ENCODE measurements around the gene REN.

Gene REN

GRCh38 chr1:204204944-204205343 lies 38.8 kb upstream of the REN start:
- no peak overlapping the region for H3K27ac ChIP-seq
- TF ChIP-seq CTCF (conservative IDR thresholded peaks at IDR 0.05), result no peak

GRCh38 chr1:204203206-204203767 lies 37.1 kb upstream of the REN start:
- TF ChIP-seq CTCF (conservative IDR thresholded peaks at IDR 0.05), result no peak
- no peak overlapping the region for H3K27ac ChIP-seq

- TF ChIP-seq CTCF (conservative IDR thresholded peaks at IDR 0.05), result no peak
Measured at GRCh38 chr1:204202481-204202880, 36.3 kb upstream of the REN start.

GRCh38 chr1:204201348-204202040 lies 35.4 kb upstream of the REN start:
- TF ChIP-seq CTCF (conservative IDR thresholded peaks at IDR 0.05), result no peak
- no peak overlapping the region for H3K27ac ChIP-seq

More at GRCh38 chr1:204202481-204202880, 36.3 kb upstream of the REN start:
- H3K27ac ChIP-seq, result no peak overlapping the region

- no peak for TF ChIP-seq CTCF (conservative IDR thresholded peaks at IDR 0.05)
- H3K27ac ChIP-seq, result no peak overlapping the region
Measured at GRCh38 chr1:204199579-204199978, 33.4 kb upstream of the REN start.

- no peak overlapping the region for H3K27ac ChIP-seq
- no peak for TF ChIP-seq CTCF (conservative IDR thresholded peaks at IDR 0.05)
Measured at GRCh38 chr1:204198348-204199340, 32.5 kb upstream of the REN start.

GRCh38 chr1:204197068-204197467 lies 30.9 kb upstream of the REN start:
- H3K27ac ChIP-seq, result no peak overlapping the region; the same call in 1 of the 2 replicates
- TF ChIP-seq CTCF (conservative IDR thresholded peaks at IDR 0.05), result no peak
